ENCODE measurements around the gene MFSD1. TPM values are rescaled to one million over a fixed set of nuclear protein-coding genes. Genes with fewer than 3 reads are reported as not detected.

The MFSD1 gene
- total and polyA plus RNA-seq, 8 donors = 22.3 to 187 (median 29.3) TPM

DNA sequence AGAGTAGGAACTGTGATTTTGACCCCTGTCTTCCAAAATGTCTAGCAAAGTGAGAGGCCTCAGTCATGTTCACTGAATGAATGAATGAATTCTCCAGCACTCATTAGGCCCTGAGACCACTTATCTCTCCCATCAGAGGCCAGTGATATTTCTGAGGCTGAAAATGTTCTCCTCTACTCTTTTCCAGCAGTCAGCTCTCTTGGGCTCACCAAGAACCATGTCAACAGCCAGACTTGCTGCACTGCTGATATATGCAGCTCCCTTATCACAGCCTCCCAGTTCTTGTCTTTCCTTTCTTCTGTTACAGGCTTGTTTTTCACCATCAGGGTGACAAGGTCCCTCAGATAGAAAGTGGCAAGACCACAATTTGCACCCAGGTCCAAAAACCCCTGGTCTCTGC, 28.7 kb upstream of the MFSD1 start:
- no peak overlapping the region for H3K4me3 ChIP-seq
- H3K4me1 ChIP-seq = peaks cover 5 to 44% (median 20%) of the 10 kb centered on the region in 4 donors
- no peak for DNase-seq
- TF ChIP-seq POLR2A (IDR thresholded peaks at IDR 0.05) = no peak
- TF ChIP-seq, protein P1, sequence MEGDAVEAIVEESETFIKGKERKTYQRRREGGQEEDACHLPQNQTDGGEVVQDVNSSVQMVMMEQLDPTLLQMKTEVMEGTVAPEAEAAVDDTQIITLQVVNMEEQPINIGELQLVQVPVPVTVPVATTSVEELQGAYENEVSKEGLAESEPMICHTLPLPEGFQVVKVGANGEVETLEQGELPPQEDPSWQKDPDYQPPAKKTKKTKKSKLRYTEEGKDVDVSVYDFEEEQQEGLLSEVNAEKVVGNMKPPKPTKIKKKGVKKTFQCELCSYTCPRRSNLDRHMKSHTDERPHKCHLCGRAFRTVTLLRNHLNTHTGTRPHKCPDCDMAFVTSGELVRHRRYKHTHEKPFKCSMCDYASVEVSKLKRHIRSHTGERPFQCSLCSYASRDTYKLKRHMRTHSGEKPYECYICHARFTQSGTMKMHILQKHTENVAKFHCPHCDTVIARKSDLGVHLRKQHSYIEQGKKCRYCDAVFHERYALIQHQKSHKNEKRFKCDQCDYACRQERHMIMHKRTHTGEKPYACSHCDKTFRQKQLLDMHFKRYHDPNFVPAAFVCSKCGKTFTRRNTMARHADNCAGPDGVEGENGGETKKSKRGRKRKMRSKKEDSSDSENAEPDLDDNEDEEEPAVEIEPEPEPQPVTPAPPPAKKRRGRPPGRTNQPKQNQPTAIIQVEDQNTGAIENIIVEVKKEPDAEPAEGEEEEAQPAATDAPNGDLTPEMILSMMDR (IDR thresholded peaks at IDR 0.05) = no peak
- no peak for TF ChIP-seq EP300 (IDR thresholded peaks at IDR 0.05)
- TF ChIP-seq POLR2AphosphoS5 (IDR thresholded peaks at IDR 0.05) = no peak
- H3K27ac ChIP-seq = peak overlapping the region in 1 of 5 donors; percentile 1
- no peaks in the 10 kb centered on the region for H3K27me3 ChIP-seq
- no peaks in the 10 kb centered on the region for H3K9me3 ChIP-seq
- H3K36me3 ChIP-seq = no peaks in the 10 kb centered on the region
- intact Hi-C loops (cut with DNase I; ENCODE audit: low total_unique reads) = no loop called here

GRCh38 chr3:158773845-158774830, 27.7 kb upstream of the MFSD1 start:
- Histone ChIP-seq H3K36me3 (no peaks in the 10 kb centered on the region), H3K27ac (peak overlapping the region in 1 of 5 donors; percentile 21), H3K9me3 (no peaks in the 10 kb centered on the region), H3K4me1 (peaks cover 0 to 36% (median 12%) of the 10 kb centered on the region in 4 donors), H3K4me3 (no peak overlapping the region), H3K27me3 (no peaks in the 10 kb centered on the region)
- intact Hi-C loops (cut with DNase I; ENCODE audit: low total_unique reads) = no loop called here
- 78 to 88% (median 84%) methylated on average over 7 of the region's 7 CpGs for WGBS, 5 donors
- DNase-seq = peak in 1 of 2 donors; percentile 52
- TF ChIP-seq, protein P1 (IDR thresholded peaks at IDR 0.05) = no peak
- TF ChIP-seq POLR2AphosphoS5 (IDR thresholded peaks at IDR 0.05) = peak in 1 of 3 donors; percentile 76

DNA sequence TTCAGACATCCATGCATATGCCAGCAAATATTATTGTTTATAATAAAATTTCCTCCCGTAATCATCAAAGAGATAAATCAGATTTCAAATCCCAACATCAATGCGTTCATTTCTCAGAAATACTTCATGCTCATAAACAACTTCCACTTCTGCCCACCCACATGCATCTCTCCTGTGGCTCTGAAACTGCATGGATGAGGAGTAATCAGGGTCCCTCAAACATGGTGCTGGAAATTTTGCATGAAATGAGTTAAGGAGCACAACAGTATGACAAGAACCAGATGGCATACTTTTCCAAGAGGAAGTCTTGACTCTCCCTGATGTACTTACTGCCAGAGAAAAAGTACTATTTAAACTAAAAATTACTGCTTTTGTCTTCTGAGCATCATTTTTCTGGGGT, 26.9 kb upstream of the MFSD1 start:
- Histone ChIP-seq H3K27ac (peak overlapping the region in 1 of 5 donors; percentile 21), H3K36me3 (no peaks in the 10 kb centered on the region), H3K27me3 (no peaks in the 10 kb centered on the region), H3K4me3 (no peak overlapping the region), H3K4me1 (peaks cover 0 to 29% (median 8%) of the 10 kb centered on the region in 4 donors), H3K9me3 (no peaks in the 10 kb centered on the region)
- intact Hi-C loops (cut with DNase I; ENCODE audit: low total_unique reads) = no loop called here
- TF ChIP-seq, protein P1 (IDR thresholded peaks at IDR 0.05) = no peak
- TF ChIP-seq EP300 (IDR thresholded peaks at IDR 0.05) = no peak
- no peak for TF ChIP-seq POLR2AphosphoS5 (IDR thresholded peaks at IDR 0.05)
- TF ChIP-seq POLR2A (IDR thresholded peaks at IDR 0.05) = no peak
- WGBS, 5 donors = 72 to 84% (median 82%) methylated on average over 2 of the region's 2 CpGs
- DNase-seq = peak in 1 of 2 donors; percentile 66

GRCh38 chr3:158775426-158776410, 26.1 kb upstream of the MFSD1 start:
- no peak for DNase-seq
- no peaks in the 10 kb centered on the region for H3K9me3 ChIP-seq
- 84 to 94% (median 93%) methylated on average over 3 of the region's 3 CpGs for WGBS, 5 donors
- TF ChIP-seq POLR2A (IDR thresholded peaks at IDR 0.05) (no peak), POLR2AphosphoS5 (IDR thresholded peaks at IDR 0.05) (no peak), EP300 (IDR thresholded peaks at IDR 0.05) (no peak)
- TF ChIP-seq, protein P1 (IDR thresholded peaks at IDR 0.05) = no peak
- H3K36me3 ChIP-seq = no peaks in the 10 kb centered on the region
- H3K4me1 ChIP-seq = peaks cover 0 to 21% (median 5%) of the 10 kb centered on the region in 4 donors
- H3K4me3 ChIP-seq = no peak overlapping the region
- intact Hi-C loops (cut with DNase I; ENCODE audit: low total_unique reads) = no loop called here
- no peaks in the 10 kb centered on the region for H3K27me3 ChIP-seq
- peak overlapping the region in 1 of 5 donors; percentile 21 for H3K27ac ChIP-seq
